ENCODE measurements around the gene SMAD3.

DNA sequence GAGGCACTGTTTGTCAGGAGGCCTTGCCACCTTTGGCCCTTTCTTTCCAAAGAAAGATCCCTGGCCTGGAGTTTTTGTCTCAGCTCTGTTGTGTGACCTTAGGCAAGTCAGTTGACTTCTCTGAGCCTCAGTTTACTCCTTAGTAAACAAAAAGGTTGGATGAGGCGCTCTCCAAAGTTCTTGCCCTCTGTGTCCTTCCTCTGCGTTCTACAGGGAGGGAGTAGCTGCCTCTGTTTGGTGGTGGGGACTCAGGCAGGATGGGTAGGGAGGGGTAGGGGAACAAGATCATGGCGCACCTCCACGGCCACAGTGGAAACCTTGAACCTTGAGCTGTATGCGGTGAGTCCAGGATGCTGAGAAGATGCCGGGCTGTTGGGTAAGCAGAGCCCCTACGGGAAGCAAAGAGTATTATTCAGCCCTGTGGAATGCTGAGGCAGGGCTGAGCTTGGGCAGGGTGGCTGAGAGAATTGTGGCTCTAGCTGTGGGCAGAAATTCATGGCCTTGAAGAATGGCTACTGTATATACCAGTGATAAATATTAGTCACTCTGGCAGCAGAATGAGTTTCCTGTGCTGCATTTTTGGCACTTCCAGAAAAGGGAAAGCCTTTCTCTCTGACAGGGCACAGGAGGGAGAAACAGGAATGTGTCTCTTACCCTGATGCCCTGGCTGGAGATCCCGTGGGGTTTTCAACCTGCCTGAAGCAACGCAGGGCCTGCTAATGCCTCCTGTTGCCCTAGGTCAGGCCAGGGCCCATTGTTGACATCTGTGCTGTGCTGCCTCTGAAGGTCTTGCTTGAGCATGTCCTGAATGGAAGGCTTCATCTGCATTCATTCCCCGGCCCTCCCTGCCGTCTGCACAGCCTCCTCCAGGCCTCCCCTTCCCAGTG, 39.9 kb downstream of the SMAD3 start:
- TF ChIP-seq EZH2phosphoT487 (IDR thresholded peaks at IDR 0.05; ENCODE audit: insufficient read depth, low read depth) (0 out of 2 replicates have a peak, but pooled peaks have one; percentile 64), EZH2 (IDR thresholded peaks at IDR 0.05; ENCODE audit: insufficient read depth, poor library complexity, severe bottlenecking) (no peak)
